NCI-H82 treated with DMSO at 0.1 percent for 48 hours (cell line): Measurements from ENCODE around the gene AQP3.
"Not testable (repeated sequence)": the region's sequence is repeated elsewhere in the genome, so short reads cannot be mapped to it uniquely, and the experiment has no call there.

Experiments
- DNase-seq: peaks from one replicate; lab custom pipeline; 2025; ENCODE audit not compliant: unreplicated experiment; lab: John Stamatoyannopoulos, UW

Gene AQP3

GRCh38 chr9:33465096-33465495 lies 17.7 kb upstream of the AQP3 start:
- DNase-seq: no peak

GRCh38 chr9:33464045-33464636 lies 16.7 kb upstream of the AQP3 start:
- no peak for DNase-seq

- DNase-seq: no peak
Observed at GRCh38 chr9:33463151-33463550, 15.8 kb upstream of the AQP3 start.

- DNase-seq: no peak
Observed at GRCh38 chr9:33461492-33461891, 14.1 kb upstream of the AQP3 start.

GRCh38 chr9:33460854-33461253 lies 13.5 kb upstream of the AQP3 start:
- DNase-seq: no peak

GRCh38 chr9:33459115-33459514 lies 11.7 kb upstream of the AQP3 start:
- DNase-seq: no peak

- no peak for DNase-seq
Observed at GRCh38 chr9:33458444-33458843, 11.1 kb upstream of the AQP3 start.

GRCh38 chr9:33455945-33456344 lies 8.6 kb upstream of the AQP3 start:
- no peak for DNase-seq

- not testable (repeated sequence) for DNase-seq
Observed at GRCh38 chr9:33455456-33455855, 8.1 kb upstream of the AQP3 start.

- DNase-seq: not testable (repeated sequence)
Observed at GRCh38 chr9:33454661-33455026, 7.3 kb upstream of the AQP3 start.

GRCh38 chr9:33453999-33454660 lies 6.7 kb upstream of the AQP3 start:
- no peak for DNase-seq

GRCh38 chr9:33453286-33453860 lies 6.0 kb upstream of the AQP3 start:
- DNase-seq: no peak

GRCh38 chr9:33452828-33453271 lies 5.5 kb upstream of the AQP3 start:
- peak; percentile 20 for DNase-seq

- no peak for DNase-seq
Observed at GRCh38 chr9:33450621-33451146, 3.3 kb upstream of the AQP3 start.

- DNase-seq: no peak
Observed at GRCh38 chr9:33449715-33450114, 2.3 kb upstream of the AQP3 start.

- DNase-seq: no peak
Observed at GRCh38 chr9:33447799-33448553, 583 bp upstream of the AQP3 start.

- no peak for DNase-seq
Observed at GRCh38 chr9:33446240-33446945, 1.0 kb downstream of the AQP3 start.

GRCh38 chr9:33445389-33446239 lies 1.8 kb downstream of the AQP3 start:
- DNase-seq: no peak

- DNase-seq: no peak
Observed at GRCh38 chr9:33443464-33444154, 3.8 kb downstream of the AQP3 start.

- DNase-seq: no peak
Observed at GRCh38 chr9:33443047-33443446, 4.3 kb downstream of the AQP3 start.
